ENCODE data around the gene ZNF782. TPM values are rescaled to one million over a fixed set of nuclear protein-coding genes. Genes with fewer than 3 reads are reported as not detected.

The ZNF782 gene
- total and polyA plus RNA-seq, 2 donors (not counting 3 experiments of a cell fraction or from before 2014, with no cell fraction given) = 0.97 to 3.6 TPM

- dilution Hi-C loops (cut with MboI; ENCODE audit: extremely low pct_ligation_motif_present, low sequenced_read_pairs) = no loop called here
Observed at GRCh38 chr9:96871176-96871575, 16.9 kb upstream of the ZNF782 start.

More at GRCh38 chr9:96871176-96871575, 16.9 kb upstream of the ZNF782 start:
- no peak overlapping the region for H3K9ac ChIP-seq (replicated peaks; ENCODE audit: extremely low read depth, insufficient read depth, low read length)
- no peak overlapping the region for H3K4me3 ChIP-seq (replicated peaks in 1 of 3; ENCODE audit: insufficient read depth in 1 of 3, low read depth in 1 of 3, low read length in 3 of 3)
- no TSS peak for BruUV-seq (replicated peaks)
- peaks cover 12% of the 10 kb centered on the region for H3K4me1 ChIP-seq (ENCODE audit: control insufficient read depth, extremely low read depth, insufficient read depth, low read length)
- intact Hi-C loops (cut with micrococcal nuclease) = no loop called here
- H2AFZ ChIP-seq (ENCODE audit: low read depth, low read length) = no peak overlapping the region
- no peaks in the 10 kb centered on the region for H3K36me3 ChIP-seq (ENCODE audit: control insufficient read depth in 2 of 2, extremely low read depth in 1 of 2, insufficient read depth in 2 of 2, low read length in 2 of 2)
- H3K79me2 ChIP-seq (ENCODE audit: control insufficient read depth, insufficient read depth, low read length) = no peaks in the 10 kb centered on the region
- H3K4me2 ChIP-seq (ENCODE audit: insufficient read depth, low read length) = no peak overlapping the region
- no peaks in the 10 kb centered on the region for H4K20me1 ChIP-seq (replicated peaks; ENCODE audit: control insufficient read depth, extremely low read depth, insufficient read depth, low read length)
- DNase-seq (ENCODE audit: low read depth, low spot score) (no peak), FAIRE-seq (no peak)
- no peak overlapping the region for H3K27ac ChIP-seq (ENCODE audit: insufficient read depth, low read depth, low read length)
- CTCF ChIA-PET = interaction anchor here (1.5 to 1.9 kb wide), 2 partner anchors 14 to 17 kb away, joined by 4 to 7 read pairs; partner anchors contain the start of gene ZNF782
- H3K27me3 ChIP-seq (ENCODE audit: control insufficient read depth in 2 of 2, insufficient read depth in 2 of 2, low read length in 2 of 2) = no peaks in the 10 kb centered on the region
- POLR2A ChIA-PET = no interaction called here
- H3K9me3 ChIP-seq (replicated peaks; ENCODE audit: control insufficient read depth, insufficient read depth, low read length) = no peaks in the 10 kb centered on the region
- no peaks in the 10 kb centered on the region for H3K9me1 ChIP-seq (replicated peaks; ENCODE audit: control insufficient read depth, extremely low read depth, insufficient read depth, low read length)
- TF ChIP-seq FOS (IDR thresholded peaks at IDR 0.05; ENCODE audit: borderline replicate concordance, insufficient read depth, low read length) (no peak), MYC (IDR thresholded peaks at IDR 0.05; ENCODE audit: low read depth, low read length) (no peak), POLR2A (IDR thresholded peaks at IDR 0.05; ENCODE audit: low read depth, low read length) (no peak), JUN (IDR thresholded peaks at IDR 0.05; ENCODE audit: borderline replicate concordance, insufficient read depth, insufficient read length, low read depth) (no peak), CTCF (IDR thresholded peaks at IDR 0.05; ENCODE audit: extremely low read depth in 1 of 2, insufficient read depth in 1 of 2, low read depth in 1 of 2, low read length in 2 of 2) (no peak), GATA2 (IDR thresholded peaks at IDR 0.05; ENCODE audit: insufficient read depth, insufficient read length, low read depth, low read length) (no peak), EZH2 (IDR thresholded peaks at IDR 0.05; ENCODE audit: borderline replicate concordance, low read depth, low read length, severe bottlenecking) (no peak), POLR2AphosphoS5 (IDR thresholded peaks at IDR 0.05; ENCODE audit: insufficient read depth, low read depth, low read length) (no peak)
- TF ChIP-seq, protein P1, sequence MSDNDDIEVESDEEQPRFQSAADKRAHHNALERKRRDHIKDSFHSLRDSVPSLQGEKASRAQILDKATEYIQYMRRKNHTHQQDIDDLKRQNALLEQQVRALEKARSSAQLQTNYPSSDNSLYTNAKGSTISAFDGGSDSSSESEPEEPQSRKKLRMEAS (IDR thresholded peaks at IDR 0.05; ENCODE audit: insufficient read depth, insufficient read length) = no peak
